ENCODE data around the gene ULBP2.
A peak's percentile ranks its signal among the peaks of the same experiment; 100 is the strongest.

ULBP2 gene, protein sequence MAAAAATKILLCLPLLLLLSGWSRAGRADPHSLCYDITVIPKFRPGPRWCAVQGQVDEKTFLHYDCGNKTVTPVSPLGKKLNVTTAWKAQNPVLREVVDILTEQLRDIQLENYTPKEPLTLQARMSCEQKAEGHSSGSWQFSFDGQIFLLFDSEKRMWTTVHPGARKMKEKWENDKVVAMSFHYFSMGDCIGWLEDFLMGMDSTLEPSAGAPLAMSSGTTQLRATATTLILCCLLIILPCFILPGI

DNA sequence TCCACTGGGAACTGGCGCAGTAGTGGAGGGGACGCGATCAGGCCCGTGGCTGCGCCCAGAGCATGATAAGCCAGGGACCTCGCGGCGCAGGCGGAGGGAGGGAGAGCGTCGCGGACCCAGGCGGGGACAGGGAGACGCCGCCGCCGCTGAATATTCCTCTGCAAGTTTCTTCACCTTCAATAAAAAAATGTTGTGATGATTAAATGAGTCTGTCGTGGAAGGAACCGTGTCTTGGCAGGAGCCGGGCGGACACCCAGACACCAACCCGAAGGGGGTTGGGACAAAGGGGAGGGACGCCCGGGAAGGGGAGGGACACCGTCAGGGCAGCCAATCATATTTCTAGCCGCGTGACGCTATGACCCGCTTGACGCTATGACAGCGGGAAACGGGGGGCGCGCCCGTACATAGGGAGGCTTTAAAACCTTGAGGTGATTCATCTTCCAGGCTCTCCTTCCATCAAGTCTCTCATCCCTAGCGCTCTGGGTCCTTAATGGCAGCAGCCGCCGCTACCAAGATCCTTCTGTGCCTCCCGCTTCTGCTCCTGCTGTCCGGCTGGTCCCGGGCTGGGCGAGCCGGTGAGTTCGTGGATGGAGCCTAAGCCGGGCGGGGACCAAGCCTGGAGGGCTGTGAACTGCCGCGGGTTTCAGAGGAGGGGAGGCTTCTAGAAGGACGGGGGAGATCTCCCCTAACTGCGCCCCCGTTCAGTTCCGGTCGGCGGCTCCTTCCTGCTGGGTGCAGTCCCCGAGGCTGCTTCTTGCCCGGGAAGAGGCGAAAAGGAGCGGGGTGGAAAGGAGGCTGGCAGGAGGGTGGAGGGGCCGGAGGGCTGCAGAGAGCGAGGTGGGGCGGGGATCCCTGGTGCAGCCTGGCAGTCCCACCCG lies at the start of gene ULBP2:
TSS of gene ULBP2 (plus strand) at position 432 of the 878 bp plus-strand sequence. CDS start at position 491, 59 bp downstream.
- DNase-seq (ENCODE audit: low read depth, low spot score) = no peak
- peak within 1 kb of the TSS; percentile 57 for H3K9ac ChIP-seq (ENCODE audit: insufficient read length, low read depth)
- no peaks in the 10 kb centered on the region for H3K9me3 ChIP-seq (ENCODE audit: insufficient read depth, low read length)
- H3K27me3 ChIP-seq (ENCODE audit: insufficient read depth, insufficient read length) = peaks cover 74% of the 10 kb centered on the region
- no peaks in the 10 kb centered on the region for H3K4me1 ChIP-seq (ENCODE audit: insufficient read depth, insufficient read length)
- TF ChIP-seq SUZ12 (IDR thresholded peaks at IDR 0.05; ENCODE audit: extremely low read depth, insufficient read depth, insufficient read length) (peak; percentile 83), YY1 (IDR thresholded peaks at IDR 0.05; ENCODE audit: insufficient read depth, insufficient read length) (no peak)
- H3K4me3 ChIP-seq (ENCODE audit: insufficient read length, low read depth) = peak within 1 kb of the TSS; percentile 49
- H3K36me3 ChIP-seq (ENCODE audit: insufficient read depth, insufficient read length, low read length) = no peaks in the 10 kb centered on the region

DNA sequence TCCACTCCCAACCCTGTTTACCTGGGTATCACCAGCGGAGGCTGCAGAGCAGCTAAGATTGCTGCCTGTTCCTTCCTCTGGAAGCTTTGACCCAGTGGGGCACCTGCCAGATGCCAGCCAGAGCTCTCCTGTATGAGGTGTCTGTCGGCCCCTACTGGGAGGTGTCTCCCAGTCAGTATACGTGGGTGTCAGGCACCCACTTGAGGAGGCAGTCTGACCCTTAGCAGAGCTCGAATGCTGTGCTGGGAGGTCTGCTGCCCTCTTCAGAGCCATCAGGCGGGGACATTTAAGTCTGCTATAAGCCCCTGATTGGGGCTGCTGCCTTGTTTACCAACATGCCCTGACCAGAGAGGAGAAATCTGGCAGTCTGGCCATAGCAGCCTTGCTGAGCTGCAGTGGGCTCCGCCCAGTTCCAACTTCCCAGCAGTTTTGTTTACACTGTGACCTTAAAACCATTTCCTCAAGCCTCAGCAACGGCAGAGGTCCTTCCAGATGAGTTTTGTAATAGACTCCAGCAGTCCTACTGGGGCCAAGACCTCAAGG lies 46.7 kb upstream of the ULBP2 start:
- no peak overlapping the region for H3K4me3 ChIP-seq (ENCODE audit: insufficient read length, low read depth)
- no peaks in the 10 kb centered on the region for H3K9me3 ChIP-seq (ENCODE audit: insufficient read depth, low read length)
- no peaks in the 10 kb centered on the region for H3K4me1 ChIP-seq (ENCODE audit: insufficient read depth, insufficient read length)
- H3K9ac ChIP-seq (ENCODE audit: insufficient read length, low read depth) = no peak overlapping the region
- no peaks in the 10 kb centered on the region for H3K27me3 ChIP-seq (ENCODE audit: insufficient read depth, insufficient read length)
- no peak for DNase-seq (ENCODE audit: low read depth, low spot score)
- no peak for TF ChIP-seq YY1 (IDR thresholded peaks at IDR 0.05; ENCODE audit: insufficient read depth, insufficient read length)
- TF ChIP-seq ZNF274 (IDR thresholded peaks at IDR 0.05; ENCODE audit: low read depth, low read length) = no peak
- no peak for TF ChIP-seq SUZ12 (IDR thresholded peaks at IDR 0.05; ENCODE audit: extremely low read depth, insufficient read depth, insufficient read length)
- H3K36me3 ChIP-seq (ENCODE audit: insufficient read depth, insufficient read length, low read length) = no peaks in the 10 kb centered on the region

DNA sequence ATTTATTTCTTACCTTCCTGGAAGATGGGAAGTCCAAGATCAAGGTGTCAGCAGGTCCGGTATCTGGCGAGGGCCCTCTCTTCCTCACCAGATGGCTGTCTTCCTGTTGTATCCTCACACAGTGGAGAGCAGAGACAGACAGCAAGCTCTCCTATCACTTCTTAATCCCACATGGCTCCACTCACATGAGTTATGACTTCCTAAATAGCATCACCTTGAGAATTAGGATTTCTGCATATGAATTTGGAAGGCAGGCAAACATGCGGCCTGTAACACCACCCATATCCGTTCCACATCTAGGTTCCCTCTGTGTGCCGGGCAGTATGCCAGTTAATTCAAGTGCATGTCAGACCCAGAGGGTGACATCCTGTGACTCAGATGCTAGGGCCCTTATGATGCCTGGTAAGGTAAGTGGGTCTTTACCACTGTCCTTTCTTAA lies 46.0 kb upstream of the ULBP2 start:
- TF ChIP-seq SUZ12 (IDR thresholded peaks at IDR 0.05; ENCODE audit: extremely low read depth, insufficient read depth, insufficient read length) (no peak), ZNF274 (IDR thresholded peaks at IDR 0.05; ENCODE audit: low read depth, low read length) (no peak), YY1 (IDR thresholded peaks at IDR 0.05; ENCODE audit: insufficient read depth, insufficient read length) (no peak)
- no peaks in the 10 kb centered on the region for H3K4me1 ChIP-seq (ENCODE audit: insufficient read depth, insufficient read length)
- H3K36me3 ChIP-seq (ENCODE audit: insufficient read depth, insufficient read length, low read length) = no peaks in the 10 kb centered on the region
- no peak for DNase-seq (ENCODE audit: low read depth, low spot score)
- H3K9ac ChIP-seq (ENCODE audit: insufficient read length, low read depth) = no peak overlapping the region
- H3K9me3 ChIP-seq (ENCODE audit: insufficient read depth, low read length) = no peaks in the 10 kb centered on the region
- no peak overlapping the region for H3K4me3 ChIP-seq (ENCODE audit: insufficient read length, low read depth)
- no peaks in the 10 kb centered on the region for H3K27me3 ChIP-seq (ENCODE audit: insufficient read depth, insufficient read length)

DNA sequence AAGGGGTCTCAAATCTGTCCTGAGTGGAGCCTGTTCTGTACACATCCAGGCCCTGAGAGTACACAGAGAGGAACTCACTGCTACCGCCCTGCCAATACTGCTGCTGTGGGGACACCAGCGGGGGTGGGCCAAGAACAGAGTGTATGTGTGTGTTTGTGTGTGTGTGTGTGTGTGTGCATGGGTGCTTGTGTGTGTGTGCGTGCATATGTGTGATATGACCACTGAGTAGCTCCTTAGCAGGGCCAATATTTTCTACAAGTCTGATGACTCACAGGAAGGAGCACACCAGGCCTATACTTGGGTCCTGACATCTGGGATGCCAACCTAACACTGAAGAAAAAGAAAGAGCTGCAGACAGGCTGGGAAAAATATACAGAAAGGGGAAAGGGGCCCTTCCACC lies 45.3 kb upstream of the ULBP2 start:
- H3K36me3 ChIP-seq (ENCODE audit: insufficient read depth, insufficient read length, low read length) = no peaks in the 10 kb centered on the region
- TF ChIP-seq ZNF274 (IDR thresholded peaks at IDR 0.05; ENCODE audit: low read depth, low read length) = no peak
- no peak for TF ChIP-seq YY1 (IDR thresholded peaks at IDR 0.05; ENCODE audit: insufficient read depth, insufficient read length)
- TF ChIP-seq SUZ12 (IDR thresholded peaks at IDR 0.05; ENCODE audit: extremely low read depth, insufficient read depth, insufficient read length) = no peak
- no peak for DNase-seq (ENCODE audit: low read depth, low spot score)
- no peak overlapping the region for H3K4me3 ChIP-seq (ENCODE audit: insufficient read length, low read depth)
- no peaks in the 10 kb centered on the region for H3K27me3 ChIP-seq (ENCODE audit: insufficient read depth, insufficient read length)
- no peaks in the 10 kb centered on the region for H3K4me1 ChIP-seq (ENCODE audit: insufficient read depth, insufficient read length)
- H3K9ac ChIP-seq (ENCODE audit: insufficient read length, low read depth) = no peak overlapping the region
- H3K9me3 ChIP-seq (ENCODE audit: insufficient read depth, low read length) = no peaks in the 10 kb centered on the region

DNA sequence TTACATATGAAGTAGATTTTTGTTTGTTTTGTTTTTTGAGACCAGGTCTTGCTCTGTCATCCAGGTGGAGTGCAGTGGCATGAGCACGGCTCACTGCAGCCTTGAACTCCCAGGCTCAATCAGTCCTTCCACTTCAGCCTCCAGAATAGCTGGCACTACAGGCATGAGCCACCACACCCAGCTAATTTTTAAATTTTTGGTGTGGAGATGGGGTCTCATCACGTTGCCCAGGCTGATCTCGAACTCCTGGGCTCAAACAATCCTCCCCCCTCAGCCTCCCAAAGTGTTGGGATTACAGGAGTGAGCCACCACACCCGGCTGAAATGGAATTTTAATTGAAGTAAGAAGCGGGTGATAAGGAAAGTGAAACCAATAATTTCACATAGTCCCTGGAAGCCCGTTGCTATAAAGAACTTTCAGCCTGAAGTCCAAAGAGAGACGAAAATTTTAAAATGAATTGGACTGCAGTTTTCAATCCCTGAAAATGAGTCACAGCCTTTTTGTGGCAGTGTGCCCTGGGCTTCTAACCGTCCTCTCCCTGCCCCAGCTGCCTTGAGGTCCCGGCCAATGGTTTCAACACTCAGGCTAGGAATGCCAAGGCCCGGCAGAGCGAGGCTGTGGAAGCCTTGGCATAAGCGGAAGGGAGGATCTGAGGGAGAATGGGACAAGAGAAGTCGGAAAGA lies 44.7 kb upstream of the ULBP2 start:
- no peaks in the 10 kb centered on the region for H3K27me3 ChIP-seq (ENCODE audit: insufficient read depth, insufficient read length)
- H3K4me1 ChIP-seq (ENCODE audit: insufficient read depth, insufficient read length) = no peaks in the 10 kb centered on the region
- DNase-seq (ENCODE audit: low read depth, low spot score) = no peak
- no peak overlapping the region for H3K4me3 ChIP-seq (ENCODE audit: insufficient read length, low read depth)
- TF ChIP-seq SUZ12 (IDR thresholded peaks at IDR 0.05; ENCODE audit: extremely low read depth, insufficient read depth, insufficient read length) (no peak), YY1 (IDR thresholded peaks at IDR 0.05; ENCODE audit: insufficient read depth, insufficient read length) (no peak), ZNF274 (IDR thresholded peaks at IDR 0.05; ENCODE audit: low read depth, low read length) (no peak)
- H3K9ac ChIP-seq (ENCODE audit: insufficient read length, low read depth) = no peak overlapping the region
- H3K36me3 ChIP-seq (ENCODE audit: insufficient read depth, insufficient read length, low read length) = no peaks in the 10 kb centered on the region
- H3K9me3 ChIP-seq (ENCODE audit: insufficient read depth, low read length) = no peaks in the 10 kb centered on the region

DNA sequence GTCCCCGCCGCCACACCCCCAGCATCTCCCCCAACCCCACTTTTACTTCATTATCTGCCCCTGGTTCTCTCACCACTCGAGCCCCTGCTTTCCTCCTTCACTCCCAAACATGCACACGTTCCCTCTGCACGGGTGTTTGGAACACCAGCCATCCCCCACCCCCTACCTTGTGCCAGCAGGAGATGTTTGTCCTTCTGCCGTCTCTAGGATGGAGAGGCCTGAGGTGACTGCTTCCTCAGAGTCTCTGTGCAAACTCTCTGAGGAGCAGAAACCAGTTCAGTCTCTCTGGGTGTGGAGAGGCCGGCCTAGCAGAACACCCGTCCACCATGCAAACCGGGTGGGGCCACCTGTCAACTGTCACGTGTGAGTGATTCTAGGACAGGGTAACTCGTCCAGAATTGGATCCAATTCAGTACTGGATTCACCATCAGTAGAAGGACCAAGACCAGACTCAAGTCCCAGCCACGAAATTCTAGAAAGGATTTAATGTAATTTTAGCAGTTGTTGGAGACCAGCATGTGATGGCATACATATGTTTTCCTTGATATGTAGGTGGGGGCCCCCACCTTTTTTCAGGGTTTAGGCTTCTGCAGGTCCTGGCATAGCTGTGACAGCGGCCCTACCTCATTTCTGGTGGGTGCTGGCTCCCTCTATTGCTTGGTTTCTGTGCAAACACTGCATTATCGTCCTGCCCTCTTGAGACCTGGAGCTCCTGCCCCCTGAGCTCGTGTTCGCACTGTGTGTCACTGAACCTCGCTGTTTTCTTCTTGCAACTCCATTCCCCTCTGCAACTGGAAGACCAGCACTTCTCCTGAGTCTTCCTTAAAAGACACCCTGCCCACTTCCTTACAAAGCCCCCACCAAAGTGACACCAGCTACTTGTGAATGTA lies 43.7 kb upstream of the ULBP2 start, which contains the start of gene RAET1E:
TSS of gene RAET1E (minus strand) at position 259 of the 890 bp plus-strand sequence. CDS start 7,212 bp downstream, outside the sequence.
- no peaks in the 10 kb centered on the region for H3K9me3 ChIP-seq (ENCODE audit: insufficient read depth, low read length)
- no peaks in the 10 kb centered on the region for H3K4me1 ChIP-seq (ENCODE audit: insufficient read depth, insufficient read length)
- H3K4me3 ChIP-seq (ENCODE audit: insufficient read length, low read depth) = no peak within 1 kb of the TSS
- H3K27me3 ChIP-seq (ENCODE audit: insufficient read depth, insufficient read length) = no peaks in the 10 kb centered on the region
- TF ChIP-seq ZNF274 (IDR thresholded peaks at IDR 0.05; ENCODE audit: low read depth, low read length) (no peak), YY1 (IDR thresholded peaks at IDR 0.05; ENCODE audit: insufficient read depth, insufficient read length) (no peak), SUZ12 (IDR thresholded peaks at IDR 0.05; ENCODE audit: extremely low read depth, insufficient read depth, insufficient read length) (no peak)
- no peaks in the 10 kb centered on the region for H3K36me3 ChIP-seq (ENCODE audit: insufficient read depth, insufficient read length, low read length)
- DNase-seq (ENCODE audit: low read depth, low spot score) = no peak
- no peak within 1 kb of the TSS for H3K9ac ChIP-seq (ENCODE audit: insufficient read length, low read depth)

All from NT2/D1 (cell line).